ENCODE data around the gene LHX4. TPM values are rescaled to one million over a fixed set of nuclear protein-coding genes. Genes with fewer than 3 reads are reported as not detected.

Gene LHX4
- total RNA-seq, 4 donors from 2014 or later, result not detected

DNA sequence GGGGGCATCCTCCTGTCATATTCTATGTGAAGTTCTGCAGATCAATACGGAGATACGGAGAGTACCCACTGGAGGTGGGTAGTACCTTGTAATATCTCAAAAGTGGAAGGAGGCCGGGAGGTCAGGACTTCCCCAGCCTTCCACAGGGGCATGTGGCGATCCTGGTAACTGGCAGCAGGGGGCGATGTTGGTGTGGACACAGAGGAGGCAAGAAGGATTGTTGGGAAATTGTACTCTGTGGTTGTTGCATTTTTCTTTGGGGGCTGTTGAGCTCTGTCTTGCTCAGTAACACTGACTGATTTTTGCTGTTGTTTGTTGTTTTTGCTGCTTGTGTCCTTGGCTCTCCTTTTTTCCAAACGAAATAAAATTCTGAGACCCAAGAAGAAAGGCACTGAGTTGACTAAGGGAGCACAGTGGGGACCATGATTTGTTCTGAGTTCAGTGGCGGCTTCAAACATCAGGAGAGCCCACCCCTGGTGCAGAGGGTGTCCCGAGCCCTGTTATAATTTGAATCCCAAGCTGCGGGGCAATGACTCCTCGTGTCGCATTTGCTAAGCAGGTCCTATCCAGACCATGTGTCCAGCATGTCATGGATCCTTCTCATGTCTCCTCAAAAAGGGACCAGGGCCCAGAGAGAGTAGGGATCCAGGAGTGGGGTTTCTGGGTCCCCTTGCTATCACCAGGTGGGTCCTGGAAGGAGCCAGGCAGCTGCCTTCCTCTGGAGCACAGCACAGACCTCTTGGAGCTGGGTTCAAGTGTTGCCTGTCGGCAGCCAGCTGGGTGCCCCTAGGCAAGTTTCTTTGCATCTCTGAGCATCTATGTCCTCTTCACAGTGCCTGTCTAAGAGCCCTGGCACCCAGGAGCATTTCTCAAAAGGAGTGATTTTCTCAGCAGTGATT is 22.8 kb downstream of the LHX4 start:
- TF ChIP-seq POLR2A (IDR thresholded peaks at IDR 0.05) (no peak), CTCF (IDR thresholded peaks at IDR 0.05 in 4 of 5, conservative IDR thresholded peaks at IDR 0.05 in 1 of 5) (peak; percentile 50 to 79 (median 73))
- ATAC-seq, result peak; percentile 51 to 77
- intact Hi-C loops (cut with DNase I; ENCODE audit: low total_unique reads), result loop anchor here (2.0 kb wide), 2 partner anchors 164 to 230 kb away; no protein-coding TSS in a partner anchor
- Histone ChIP-seq H3K4me1 (no peaks in the 10 kb centered on the region), H3K36me3 (no peaks in the 10 kb centered on the region), H3K9me3 (no peaks in the 10 kb centered on the region), H3K27me3 (peaks cover 10 to 23% (median 23%) of the 10 kb centered on the region in 3 donors), H3K27ac (no peak overlapping the region), H3K4me3 (no peak overlapping the region)
- peak; percentile 34 to 59 for DNase-seq
- in situ Hi-C loops (cut with MboI; ENCODE audit: low sequenced_read_pairs in 4 of 4), result loop anchor here in 3 of 4 donors (5.0 to 10.0 kb wide), 3 partner anchors 222 to 229 kb away; no protein-coding TSS in a partner anchor

DNA sequence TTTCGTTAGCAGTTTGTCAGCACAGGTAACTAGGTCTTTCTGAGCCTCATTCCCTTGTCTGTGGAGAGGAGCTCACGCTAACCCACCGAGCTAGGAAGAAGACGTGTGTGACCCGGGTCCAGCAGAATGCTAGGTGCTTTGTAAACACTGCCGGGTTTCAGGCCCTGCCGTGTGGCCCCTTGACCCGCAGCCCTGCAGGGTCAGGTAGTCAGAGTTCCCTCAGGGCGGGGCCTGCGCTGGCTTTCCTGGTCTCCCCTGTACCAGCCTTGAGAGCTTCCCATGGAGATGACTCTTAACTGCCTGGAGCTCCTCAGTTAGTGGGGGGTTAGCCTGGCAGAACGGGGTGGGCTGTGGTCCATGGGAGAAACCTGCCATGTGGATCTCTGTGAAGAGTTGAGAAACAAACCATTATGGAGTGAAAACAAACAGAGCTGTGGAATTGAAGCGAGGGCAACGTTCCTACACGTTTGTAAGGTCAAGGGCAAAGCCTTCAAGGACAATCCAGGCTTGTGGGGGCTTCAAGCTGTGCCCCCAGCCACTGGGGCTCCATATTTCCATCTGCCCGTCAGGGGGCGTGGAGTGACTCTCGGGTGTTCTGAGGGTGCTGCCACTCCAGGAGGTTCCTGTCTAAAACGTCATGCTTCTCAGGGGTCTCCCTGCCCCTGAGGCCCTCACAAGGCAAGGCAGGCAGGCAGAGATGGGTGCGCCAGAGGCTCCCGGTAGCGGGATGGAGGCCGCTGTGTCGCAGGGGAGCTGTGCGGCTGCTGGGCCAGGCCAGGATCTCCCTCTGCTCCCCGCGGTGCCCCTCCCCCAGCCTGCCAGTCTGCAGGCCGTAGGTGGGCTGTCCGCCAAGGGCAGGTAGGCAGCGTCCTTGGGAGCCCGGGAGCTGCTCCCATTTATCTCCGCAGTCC is 23.8 kb downstream of the LHX4 start:
- Histone ChIP-seq H3K36me3 (no peaks in the 10 kb centered on the region), H3K27ac (no peak overlapping the region), H3K4me1 (no peaks in the 10 kb centered on the region), H3K27me3 (peaks cover 20 to 33% (median 30%) of the 10 kb centered on the region in 3 donors), H3K4me3 (no peak overlapping the region), H3K9me3 (no peaks in the 10 kb centered on the region)
- intact Hi-C loops (cut with DNase I; ENCODE audit: low total_unique reads) (loop anchor here (2.0 kb wide), 2 partner anchors 163 to 229 kb away; no protein-coding TSS in a partner anchor), in situ Hi-C loops (cut with MboI; ENCODE audit: low sequenced_read_pairs in 4 of 4) (loop anchor here in 3 of 4 donors (5.0 to 10.0 kb wide), 3 partner anchors 221 to 228 kb away; no protein-coding TSS in a partner anchor)
- TF ChIP-seq POLR2A (IDR thresholded peaks at IDR 0.05), result no peak
- DNase-seq (no peak), ATAC-seq (no peak)

DNA sequence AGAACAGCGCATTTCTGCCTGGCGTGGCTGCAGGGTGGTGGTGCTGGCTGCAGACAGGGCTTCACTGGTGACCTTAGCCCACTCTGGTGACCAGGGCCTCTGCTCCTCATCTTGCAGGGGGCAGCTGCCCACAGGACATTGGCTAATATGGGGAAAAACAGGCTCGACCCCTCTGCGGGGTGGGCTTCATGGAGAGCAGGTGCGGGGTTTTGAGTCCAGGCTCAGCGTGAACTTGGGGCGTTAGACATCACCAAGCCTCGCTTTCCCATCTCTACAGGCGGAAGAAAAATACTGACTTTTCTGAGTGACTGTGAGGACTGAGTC is 24.4 kb downstream of the LHX4 start:
- H3K9me3 ChIP-seq, result no peaks in the 10 kb centered on the region
- H3K4me3 ChIP-seq, result no peak overlapping the region
- H3K27ac ChIP-seq, result no peak overlapping the region
- H3K27me3 ChIP-seq, result peaks cover 26 to 39% (median 36%) of the 10 kb centered on the region in 3 donors
- no peak for DNase-seq
- TF ChIP-seq CTCF (IDR thresholded peaks at IDR 0.05 in 4 of 5, conservative IDR thresholded peaks at IDR 0.05 in 1 of 5) (no peak), POLR2A (IDR thresholded peaks at IDR 0.05) (no peak)
- no peaks in the 10 kb centered on the region for H3K36me3 ChIP-seq
- intact Hi-C loops (cut with DNase I; ENCODE audit: low total_unique reads), result no loop called here
- ATAC-seq, result no peak
- in situ Hi-C loops (cut with MboI; ENCODE audit: low sequenced_read_pairs in 4 of 4), result loop anchor here in 3 of 4 donors (5.0 to 10.0 kb wide), 3 partner anchors 220 to 228 kb away; no protein-coding TSS in a partner anchor
- no peaks in the 10 kb centered on the region for H3K4me1 ChIP-seq

- no peak for TF ChIP-seq POLR2A (IDR thresholded peaks at IDR 0.05)
- no peak for TF ChIP-seq CTCF (IDR thresholded peaks at IDR 0.05 in 4 of 5, conservative IDR thresholded peaks at IDR 0.05 in 1 of 5)
- DNase-seq (no peak), ATAC-seq (no peak)
- no peaks in the 10 kb centered on the region for H3K9me3 ChIP-seq
- intact Hi-C loops (cut with DNase I; ENCODE audit: low total_unique reads), result no loop called here
- no peaks in the 10 kb centered on the region for H3K36me3 ChIP-seq
- peaks cover 30 to 43% (median 38%) of the 10 kb centered on the region in 3 donors for H3K27me3 ChIP-seq
- no peak overlapping the region for H3K27ac ChIP-seq
- H3K4me1 ChIP-seq, result no peaks in the 10 kb centered on the region
- no peak overlapping the region for H3K4me3 ChIP-seq
- in situ Hi-C loops (cut with MboI; ENCODE audit: low sequenced_read_pairs in 4 of 4), result loop anchor here in 3 of 4 donors (5.0 to 10.0 kb wide), 3 partner anchors 220 to 227 kb away; no protein-coding TSS in a partner anchor
Measured at GRCh38 chr1:180254854-180255253, 24.8 kb downstream of the LHX4 start.
